Muscle layer of duodenum (tissue), 2 donors: Measurements from ENCODE around the gene ETDC.

Source experiments
- H3K27ac ChIP-seq: one replicate; pipeline ENCODE4 v1.7.0; 2013; ENCODE audit warnings: mild to moderate bottlenecking, low read length
- H3K27me3 ChIP-seq: one replicate; pipeline ENCODE4 v1.7.0; 2013; ENCODE audit warnings: low read depth, mild to moderate bottlenecking, control low read depth, low read length
- H3K36me3 ChIP-seq, 2 donors: one replicate each; pipeline ENCODE4 v1.7.0; 2013; ENCODE audit warnings: low read length in 2 of 2, control low read depth in 1 of 2, mild to moderate bottlenecking in 1 of 2; ENCODE audit not compliant: insufficient read depth in 2 of 2, control insufficient read depth in 1 of 2
- H3K4me1 ChIP-seq, 2 donors: one replicate each; pipeline ENCODE4 v1.7.0; 2013; ENCODE audit warnings: low read length in 2 of 2, mild to moderate bottlenecking in 2 of 2, control low read depth in 1 of 2, moderate library complexity in 1 of 2; ENCODE audit not compliant: insufficient read depth in 2 of 2, control insufficient read depth in 1 of 2
- H3K4me3 ChIP-seq, 2 donors: one replicate each; pipeline ENCODE4 v1.7.0; 2013; ENCODE audit warnings: low read length in 2 of 2, low read depth in 1 of 2, mild to moderate bottlenecking in 1 of 2
- H3K9me3 ChIP-seq, 2 donors: one replicate each; pipeline ENCODE4 v1.7.0; 2013; ENCODE audit warnings: low read length in 2 of 2, control low read depth in 1 of 2, mild to moderate bottlenecking in 1 of 2; ENCODE audit not compliant: control insufficient read depth in 1 of 2
- donor health status: healthy.

ETDC gene

GRCh38 chrX:135346975-135347374 lies 37.7 kb downstream of the ETDC start:
- Histone ChIP-seq H3K27ac (no peak overlapping the region), H3K9me3 (no peaks in the 10 kb centered on the region), H3K36me3 (peaks cover 9 to 23% of the 10 kb centered on the region in 2 donors), H3K27me3 (no peaks in the 10 kb centered on the region), H3K4me1 (peaks cover 4 to 15% of the 10 kb centered on the region in 2 donors), H3K4me3 (no peak overlapping the region)

GRCh38 chrX:135347381-135348016 lies 38.2 kb downstream of the ETDC start:
- Histone ChIP-seq H3K27ac (no peak overlapping the region), H3K36me3 (peaks cover 9 to 23% of the 10 kb centered on the region in 2 donors), H3K4me1 (peaks cover 0 to 10% of the 10 kb centered on the region in 2 donors), H3K27me3 (no peaks in the 10 kb centered on the region), H3K4me3 (no peak overlapping the region), H3K9me3 (no peaks in the 10 kb centered on the region)

GRCh38 chrX:135354288-135354687 lies 45.0 kb downstream of the ETDC start:
- Histone ChIP-seq H3K9me3 (no peaks in the 10 kb centered on the region), H3K27me3 (no peaks in the 10 kb centered on the region), H3K4me3 (no peak overlapping the region), H3K4me1 (no peaks in the 10 kb centered on the region), H3K27ac (no peak overlapping the region), H3K36me3 (peaks cover 13 to 29% of the 10 kb centered on the region in 2 donors)
